GM18519 (cell line): ENCODE data around the gene VPS8.

ENCODE experiments used
- ATAC-seq: cut with Tn5 transposase; IDR thresholded peaks from one replicate; pipeline ENCODE4 v1.9.1; 2021; ENCODE audit warnings: mild to moderate bottlenecking, moderate library complexity; ENCODE audit not compliant: unreplicated experiment, low FRiP score

VPS8 gene

DNA sequence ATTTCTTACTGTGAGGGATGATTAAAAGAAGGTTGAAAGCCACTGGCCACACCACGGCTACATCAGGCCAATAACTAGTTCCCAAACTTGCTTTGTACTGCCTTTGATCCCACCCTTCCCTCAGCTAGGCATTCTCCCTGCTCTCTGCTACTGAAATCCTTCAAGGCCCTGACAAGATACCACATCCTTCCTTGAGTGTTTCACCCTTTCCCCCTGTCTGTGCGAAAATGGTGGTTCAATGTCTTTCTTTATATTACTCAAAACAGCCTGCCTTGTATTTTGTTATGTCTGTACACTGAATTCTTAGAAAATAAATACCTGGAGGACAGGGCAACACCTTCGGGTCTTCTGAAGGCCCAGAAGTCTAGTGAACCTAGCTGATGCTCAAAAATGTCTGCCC is 932 bp upstream of the VPS8 start:
- ATAC-seq: no peak

DNA sequence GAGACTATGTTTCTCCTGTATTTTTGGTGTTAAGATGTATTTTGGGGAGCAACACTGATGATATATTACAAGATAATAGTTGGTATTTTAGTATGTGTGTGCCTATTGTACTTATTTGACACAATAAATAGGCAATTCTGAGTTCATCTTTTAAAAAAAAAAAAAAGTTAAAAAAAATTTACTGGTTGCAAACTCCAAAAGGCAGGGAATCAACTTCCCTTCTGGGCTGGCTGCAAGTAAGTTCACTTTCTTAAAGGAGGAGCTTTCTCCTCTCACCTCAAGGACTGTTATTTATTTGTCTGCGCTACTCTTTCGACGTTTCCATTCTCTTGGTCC is 335 bp upstream of the VPS8 start:
- ATAC-seq: no peak

DNA sequence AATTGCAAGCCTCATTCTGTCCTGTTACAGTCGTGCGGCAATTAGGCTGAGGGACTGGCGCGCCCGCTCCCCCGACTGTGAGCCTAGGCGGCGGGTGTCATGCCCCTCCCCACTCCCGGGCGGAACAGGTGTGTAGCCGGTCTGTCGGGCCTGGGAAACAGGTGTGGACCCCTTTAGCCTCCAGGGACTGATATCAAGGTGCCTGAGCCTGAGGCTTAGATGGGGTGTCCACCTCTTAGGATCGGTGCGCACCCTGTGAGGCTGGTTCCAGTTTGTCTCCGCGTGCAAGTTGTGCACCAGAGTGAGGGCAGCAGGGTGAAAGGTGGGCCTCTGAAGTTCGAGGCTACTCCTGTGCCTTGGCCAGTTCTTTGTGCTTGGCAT is 686 bp downstream of the VPS8 start:
- ATAC-seq: peak; percentile 7

DNA sequence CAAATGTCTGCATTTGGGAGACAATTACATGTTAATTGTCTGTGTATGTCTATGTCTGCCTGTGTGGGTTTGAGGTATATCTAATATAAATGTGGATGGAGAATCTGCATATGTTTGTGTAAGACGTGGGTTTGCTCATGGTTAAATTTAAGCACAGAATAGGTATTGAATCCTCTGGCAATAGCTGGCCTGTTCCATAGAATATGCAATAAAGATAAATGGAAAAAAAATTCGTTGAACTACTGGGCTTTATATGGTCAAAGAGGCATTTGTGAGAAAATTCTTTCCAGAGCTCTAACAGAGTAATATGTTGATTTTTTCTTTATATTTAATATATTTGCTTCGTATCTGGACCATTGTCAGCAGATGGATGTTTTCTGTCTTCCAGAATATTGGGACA is 1.4 kb downstream of the VPS8 start:
- ATAC-seq: no peak

- no peak for ATAC-seq
These were observed 2.2 kb downstream of the VPS8 start for GRCh38 chr3:184814214-184814613.

GRCh38 chr3:184815046-184815930 is 3.3 kb downstream of the VPS8 start:
- ATAC-seq: no peak

DNA sequence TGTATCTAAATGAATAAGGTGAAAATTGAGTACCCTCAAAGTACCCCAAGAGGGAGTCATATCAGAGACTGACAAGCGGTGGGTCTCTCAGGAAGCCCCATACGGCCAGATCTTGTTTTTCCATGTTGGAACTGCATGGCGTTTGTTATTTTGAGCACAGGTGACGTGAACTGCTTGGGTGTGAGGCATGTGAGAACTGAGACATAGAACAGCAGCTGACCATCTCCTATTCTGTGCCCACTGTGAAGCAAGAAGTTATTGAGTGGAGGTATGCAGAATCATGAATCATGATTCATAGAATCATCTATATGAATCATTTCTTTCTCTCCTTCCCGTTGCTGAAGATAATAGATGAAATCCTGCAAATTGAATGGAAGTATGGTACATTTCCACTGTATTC is 4.6 kb downstream of the VPS8 start:
- no peak for ATAC-seq

DNA sequence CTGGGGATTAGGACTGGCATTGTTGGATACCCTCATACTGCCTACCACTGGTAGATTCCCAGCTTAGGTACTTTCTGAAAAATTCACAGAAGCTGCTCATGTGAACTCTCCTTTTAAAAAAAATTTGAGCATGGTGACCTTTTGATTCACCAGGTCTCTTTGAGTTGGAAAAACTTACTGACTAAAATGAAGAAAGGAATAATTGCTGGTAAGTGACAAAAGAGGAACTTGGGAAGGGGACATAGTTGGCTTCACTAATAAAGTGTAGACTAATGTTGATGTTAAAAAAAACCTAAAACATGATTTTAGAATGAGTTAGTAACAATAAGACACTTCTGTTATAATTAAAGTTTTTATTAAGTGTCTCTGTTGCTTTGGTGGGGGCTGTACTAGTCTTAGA is 8.6 kb downstream of the VPS8 start:
- ATAC-seq: no peak

- ATAC-seq: no peak
These were observed 9.1 kb downstream of the VPS8 start for GRCh38 chr3:184821034-184821433.

- ATAC-seq: no peak
These were observed 10.1 kb downstream of the VPS8 start for GRCh38 chr3:184822081-184822480.

DNA sequence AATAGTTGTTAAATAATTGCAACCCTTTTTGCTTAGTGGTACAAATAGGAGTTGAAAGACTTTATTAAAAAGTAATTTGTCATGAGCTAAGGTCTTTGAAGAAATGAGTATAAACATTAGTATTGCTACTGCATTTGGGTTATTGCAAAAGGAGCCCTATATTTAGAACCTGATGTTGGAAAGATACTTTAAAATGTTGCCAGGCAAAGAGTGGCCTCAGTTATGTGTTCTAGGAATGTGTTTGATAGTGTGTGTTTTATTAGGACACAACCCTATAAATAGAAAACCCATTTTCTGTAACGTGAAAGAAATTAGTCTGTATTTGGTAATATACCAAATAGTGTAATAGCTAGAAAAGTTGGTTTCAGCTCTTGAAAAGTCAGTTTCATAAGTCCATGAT is 10.7 kb downstream of the VPS8 start:
- ATAC-seq: no peak

- ATAC-seq: no peak
These were observed 12.0 kb downstream of the VPS8 start for GRCh38 chr3:184823990-184824389.

DNA sequence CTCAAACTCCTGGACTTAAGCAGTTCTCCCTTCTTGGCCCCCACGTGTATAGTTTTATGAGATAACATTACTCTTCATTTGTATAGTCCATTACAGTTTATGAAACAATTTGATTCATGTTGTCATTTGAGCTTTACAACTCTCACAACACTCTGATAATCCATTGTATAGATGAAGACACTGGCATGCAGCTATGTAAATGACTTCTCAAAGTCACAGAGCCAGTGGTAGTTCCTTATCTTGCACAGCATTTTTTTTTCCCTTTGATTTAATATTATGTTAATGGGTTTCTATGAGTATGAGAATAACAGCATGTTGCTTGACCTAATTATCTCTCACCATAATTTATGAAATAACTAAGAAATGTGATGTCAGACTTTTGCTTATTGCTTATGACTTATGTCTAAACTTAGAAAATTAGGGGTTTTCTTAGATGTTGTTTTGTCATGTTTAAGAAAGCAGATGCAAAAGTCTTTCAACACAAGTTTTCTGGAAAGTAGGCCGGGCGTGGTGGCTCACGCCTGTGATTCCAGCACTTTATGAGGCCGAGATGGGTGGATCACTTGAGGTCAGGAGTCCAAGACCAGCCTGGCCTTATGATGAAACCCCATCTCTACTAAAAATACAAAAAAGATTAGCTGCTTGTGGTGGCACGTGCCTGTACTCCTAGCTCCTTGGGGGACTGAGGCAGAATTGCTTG is 13.3 kb downstream of the VPS8 start:
- ATAC-seq: no peak

- ATAC-seq: no peak
These were observed 15.6 kb downstream of the VPS8 start for GRCh38 chr3:184827572-184827971.

- ATAC-seq: no peak
These were observed 20.1 kb downstream of the VPS8 start for GRCh38 chr3:184832044-184832443.

DNA sequence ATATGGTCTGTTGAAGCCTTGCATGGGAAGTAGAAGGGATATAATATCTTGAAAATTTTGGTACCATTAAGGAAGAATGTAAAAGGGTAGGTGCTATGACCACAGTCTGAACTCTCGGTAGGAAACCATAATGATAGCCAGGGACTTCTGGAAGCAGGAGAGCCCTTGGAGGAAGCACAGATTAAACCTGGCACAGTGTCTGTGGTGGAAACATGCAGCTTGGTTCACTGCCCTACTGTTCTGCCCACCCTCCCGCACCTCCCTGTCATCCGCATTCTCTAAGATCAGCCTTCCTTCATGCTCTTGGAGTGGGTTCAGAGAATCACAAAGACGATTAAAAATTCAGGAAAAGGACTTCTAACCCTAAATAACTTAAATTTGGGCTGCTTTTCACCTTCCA is 20.9 kb downstream of the VPS8 start:
- ATAC-seq: no peak

- ATAC-seq: no peak
These were observed 24.3 kb downstream of the VPS8 start for GRCh38 chr3:184836090-184836822.

DNA sequence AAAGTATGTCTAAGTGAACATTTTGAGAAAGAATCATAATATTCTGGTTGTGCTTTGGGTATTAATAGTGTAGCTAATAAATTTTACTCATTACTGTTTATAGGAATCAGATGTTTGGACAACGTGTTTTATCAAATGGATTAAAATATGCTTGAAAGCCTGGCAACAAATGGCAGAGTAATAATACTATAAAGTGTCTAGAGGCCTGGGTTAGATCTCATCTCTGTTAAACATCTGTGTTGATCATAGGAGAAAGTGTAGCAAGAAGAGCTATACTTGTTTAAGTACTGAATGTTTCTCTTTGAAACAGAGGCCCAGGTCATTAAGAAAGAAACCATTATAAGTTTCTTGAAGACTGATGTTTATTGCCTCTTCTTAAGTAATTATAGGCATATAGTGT is 30.5 kb downstream of the VPS8 start:
- no peak for ATAC-seq

- no peak for ATAC-seq
These were observed 33.9 kb downstream of the VPS8 start for GRCh38 chr3:184845819-184846218.

DNA sequence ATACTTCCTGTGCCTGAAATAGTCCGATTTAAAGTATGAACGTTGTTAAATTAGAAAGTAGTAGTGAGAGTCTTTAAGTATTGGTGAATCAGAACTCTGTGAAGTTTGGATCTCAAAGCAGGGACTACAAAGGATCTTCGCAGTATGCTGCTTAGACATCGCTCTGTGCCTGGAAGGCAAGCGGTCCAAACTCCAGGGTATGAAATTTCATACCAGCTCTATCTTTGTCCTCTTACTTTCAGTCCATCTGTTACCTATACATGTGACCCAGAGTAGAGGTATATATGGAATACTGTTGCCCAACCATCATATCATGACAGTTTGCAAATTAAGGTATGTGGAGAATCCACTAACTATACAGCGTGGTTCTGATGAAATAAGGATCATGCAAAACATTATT is 34.5 kb downstream of the VPS8 start:
- no peak for ATAC-seq

DNA sequence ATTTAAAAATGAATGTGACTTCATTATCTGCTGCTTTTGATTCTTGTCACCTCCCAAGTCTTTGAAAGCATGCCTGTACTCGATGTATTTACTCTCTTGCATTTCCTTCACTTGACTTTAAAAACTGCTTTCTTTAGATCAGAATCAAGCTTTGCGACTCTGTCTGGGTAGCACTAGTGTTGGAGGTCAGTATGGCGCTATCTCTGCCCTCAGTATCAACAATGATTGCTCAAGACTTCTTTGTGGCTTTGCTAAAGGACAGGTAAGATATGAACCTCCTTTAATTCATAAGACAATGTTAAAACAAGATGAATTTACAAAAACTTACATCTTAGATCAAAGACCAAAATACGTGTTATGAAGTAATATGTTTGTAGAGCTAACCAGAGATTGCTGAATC is 37.0 kb downstream of the VPS8 start:
- no peak for ATAC-seq

DNA sequence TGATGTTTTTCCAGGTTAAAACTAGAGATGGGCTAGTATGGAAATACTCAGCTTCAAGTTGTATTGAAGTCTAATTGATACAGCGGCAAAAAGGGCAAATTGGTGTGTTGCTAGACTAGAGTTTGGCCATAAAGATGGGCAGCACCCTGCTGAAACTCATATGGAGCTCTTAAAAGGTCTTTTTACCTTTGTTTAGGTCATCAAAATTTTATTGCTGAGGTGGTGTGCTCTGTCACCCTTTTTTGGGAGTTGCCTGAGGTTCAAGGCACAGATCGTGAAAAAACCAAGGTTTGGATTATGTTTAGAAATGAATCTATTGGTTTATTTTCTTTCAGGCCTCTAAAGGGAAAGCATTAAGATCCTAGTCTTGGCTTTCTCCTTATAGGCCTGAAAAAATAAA is 38.2 kb downstream of the VPS8 start:
- ATAC-seq: no peak
